SK-N-DZ (cell line): ENCODE data around the gene RAD23A.
A peak's percentile ranks its signal among the peaks of the same experiment; 100 is the strongest.
"Not testable (repeated sequence)": the region's sequence is repeated elsewhere in the genome, so short reads cannot be mapped to it uniquely, and the experiment has no call there.

Experiments
- DNase-seq: peaks from one replicate; pipeline ENCODE4 v3.0.0-alpha.2; 2015; ENCODE audit warnings: low spot score

RAD23A gene

DNA sequence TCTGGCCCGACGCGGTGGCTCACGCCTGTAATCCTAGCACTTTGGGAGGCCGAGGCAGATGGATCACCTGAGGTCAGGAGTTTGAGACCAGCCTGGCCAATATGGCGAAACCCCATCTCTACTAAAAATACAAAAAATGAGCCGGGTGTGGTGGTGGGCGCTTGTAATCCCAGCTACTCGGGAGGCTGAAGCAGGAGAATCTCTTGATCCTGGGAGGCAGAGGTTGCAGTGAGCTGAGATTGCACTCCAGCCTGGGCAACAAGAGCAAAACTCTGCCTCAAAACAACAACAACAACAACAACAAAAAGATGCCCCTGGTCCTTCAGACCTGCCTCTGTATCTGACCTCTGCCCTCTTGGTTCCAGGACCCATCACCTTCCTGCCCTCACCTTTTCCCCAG is 9.9 kb downstream of the RAD23A start:
- not testable (repeated sequence) for DNase-seq

DNA sequence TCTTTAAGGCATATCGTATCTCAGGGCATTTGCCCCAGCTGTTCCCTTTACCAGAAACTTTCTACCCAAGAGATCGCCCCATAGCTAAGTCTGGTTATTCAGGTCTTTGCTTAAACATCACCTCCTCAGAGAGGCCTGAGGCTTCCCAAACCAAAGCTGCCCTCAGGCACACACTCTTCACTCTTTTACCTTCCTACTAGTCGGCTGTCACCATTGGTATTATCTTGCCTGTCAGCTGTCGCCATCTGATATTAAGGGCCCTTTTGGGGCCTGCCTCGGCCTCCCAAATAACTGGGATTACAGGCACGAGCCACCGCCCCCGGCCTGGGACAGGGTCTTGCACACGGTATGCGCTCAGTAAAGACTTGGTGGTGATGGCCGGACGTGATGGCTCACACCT is 10.3 kb downstream of the RAD23A start:
- DNase-seq = no peak

DNA sequence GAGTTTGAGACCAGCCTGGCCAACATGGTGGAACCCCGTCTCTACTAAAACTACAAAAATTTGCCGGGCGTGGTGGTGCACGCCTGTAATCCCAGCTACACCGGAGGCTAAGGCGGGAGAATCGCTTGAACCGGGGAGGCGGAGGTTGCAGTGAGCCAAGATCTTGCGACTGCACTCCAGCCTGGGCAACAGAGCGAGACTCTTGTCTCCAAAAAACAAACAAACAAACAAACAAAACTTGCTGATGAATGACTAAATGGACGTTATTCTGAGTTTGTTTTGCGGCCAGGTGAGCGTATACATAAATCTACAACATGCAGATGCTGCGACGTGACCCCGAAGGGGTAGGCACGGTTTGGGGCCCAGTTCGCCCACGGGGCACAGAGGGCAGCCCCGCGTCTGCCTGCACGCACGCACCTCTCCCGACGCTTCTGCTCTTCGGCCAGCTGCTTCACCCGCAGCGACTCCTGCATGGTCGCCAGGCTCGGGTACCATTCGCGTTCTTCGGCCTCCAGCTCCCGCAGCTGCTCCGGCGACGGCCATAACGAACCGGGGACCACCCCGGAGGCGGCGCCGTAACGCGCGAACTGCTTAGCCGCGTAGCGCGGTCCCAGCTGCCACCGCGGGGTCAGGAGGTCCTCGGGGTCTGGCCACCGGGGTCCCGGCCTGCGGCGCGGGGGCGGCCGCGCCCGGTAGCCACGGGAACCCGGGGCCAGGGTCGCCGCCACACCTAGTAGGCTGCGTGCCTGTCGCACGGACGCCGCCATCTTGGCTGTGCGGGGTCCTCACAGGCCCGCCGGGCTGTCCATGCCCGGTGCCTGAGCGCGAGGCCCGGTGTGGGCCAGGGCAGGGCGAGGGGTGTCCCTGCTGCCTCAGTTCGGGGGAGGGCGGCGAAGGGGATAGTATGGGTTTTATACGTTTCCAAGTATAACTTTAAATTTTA is 11.1 kb downstream of the RAD23A start, which contains the start of gene GADD45GIP1:
Gene GADD45GIP1, minus strand, starts transcription at position 778 of the 943 bp plus-strand sequence. Its CDS starts 11 bp downstream, at position 767.
- peak; percentile 82 for DNase-seq

DNA sequence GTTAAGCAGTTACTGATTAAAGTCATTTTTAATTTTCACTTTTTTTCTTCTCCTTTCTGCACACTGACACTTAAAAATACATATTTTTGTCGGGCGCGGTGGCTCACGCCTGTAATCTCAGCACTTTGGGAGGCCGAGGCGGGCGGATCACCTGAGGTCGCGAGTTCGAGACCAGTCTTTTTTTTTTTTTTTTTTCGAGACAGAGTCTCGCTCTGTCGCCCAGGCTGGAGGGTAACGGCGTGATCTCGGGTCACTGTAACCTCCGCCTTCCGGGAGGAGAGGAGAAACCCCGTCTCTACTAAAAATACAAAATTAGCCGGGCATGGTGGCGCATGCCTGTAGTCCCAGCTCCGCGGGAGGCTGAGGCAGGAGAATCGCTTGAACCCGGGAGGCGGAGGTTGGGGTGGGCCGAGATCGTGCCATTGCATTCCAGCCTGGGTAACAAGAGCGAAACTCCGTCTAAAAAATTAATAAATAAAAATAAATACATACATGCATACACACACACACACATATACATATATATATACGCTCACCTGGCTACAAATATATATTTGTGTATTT is 11.8 kb downstream of the RAD23A start:
- not testable (repeated sequence) for DNase-seq

GRCh38 chr19:12959481-12959880 is 13.8 kb downstream of the RAD23A start:
- DNase-seq = no peak

DNA sequence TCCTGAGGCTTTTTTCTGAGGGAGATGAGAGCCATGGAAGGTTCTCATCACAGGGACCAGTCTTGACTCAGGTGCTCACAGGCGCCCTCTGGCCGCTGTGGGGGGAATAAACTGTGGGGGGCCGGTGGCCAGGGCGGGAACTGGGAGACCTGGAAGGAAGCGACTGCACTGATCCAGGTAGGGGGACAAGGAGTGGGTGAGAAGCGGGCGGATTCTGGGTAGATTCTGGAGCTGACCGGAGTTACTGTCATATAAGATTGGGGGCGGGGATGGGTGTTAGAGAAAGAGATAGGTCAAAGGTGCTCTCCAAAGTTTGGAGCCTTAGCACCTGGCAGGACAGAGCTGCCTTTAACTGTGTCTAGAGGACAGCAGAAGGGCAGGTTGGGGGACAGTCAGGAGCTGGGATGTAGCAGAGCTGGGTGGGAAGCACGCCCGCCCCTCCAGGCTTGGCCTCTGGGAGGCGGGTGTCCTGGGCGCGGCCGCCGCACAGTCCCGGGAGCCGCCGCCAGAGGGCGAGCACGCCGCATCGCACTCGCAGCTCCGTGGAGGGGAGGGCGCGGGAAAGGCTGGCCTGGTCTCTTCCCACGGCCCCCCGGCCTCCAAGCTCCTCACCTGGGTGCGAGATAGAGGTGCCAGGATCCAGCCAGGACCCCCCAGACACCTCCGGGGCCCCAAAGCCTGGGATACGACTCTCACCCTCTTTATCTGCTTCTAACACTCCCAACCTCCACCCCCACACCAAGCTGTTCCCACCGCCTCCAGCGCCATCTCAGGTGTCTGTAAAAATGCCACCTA is 19.6 kb downstream of the RAD23A start:
- peak; percentile 79 for DNase-seq

GRCh38 chr19:12965812-12966135 is 20.1 kb downstream of the RAD23A start:
- DNase-seq = no peak

DNA sequence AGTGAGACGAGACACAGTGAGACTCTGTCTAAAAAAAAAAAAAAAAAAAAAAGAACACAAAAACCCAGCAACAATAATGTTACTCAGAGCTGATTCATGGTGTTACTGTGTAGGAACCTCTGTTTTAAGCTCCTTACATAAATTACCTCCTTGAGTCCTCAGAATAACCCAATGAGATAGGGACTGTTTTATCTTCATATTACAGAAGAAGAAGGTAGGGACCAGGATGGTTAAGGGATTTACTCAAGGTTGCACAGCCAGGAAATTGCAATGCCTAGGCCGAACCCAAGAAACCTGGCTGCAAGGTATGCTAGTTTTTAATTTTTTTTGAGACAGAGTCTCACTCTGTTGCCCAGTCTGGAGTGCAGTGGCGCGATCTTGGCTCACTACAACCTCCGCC is 22.2 kb downstream of the RAD23A start:
- no peak for DNase-seq

- DNase-seq = no peak
These were observed 23.8 kb downstream of the RAD23A start, which contains the start of gene DAND5 for GRCh38 chr19:12969292-12969988. Gene DAND5, plus strand, starts transcription at chr19:12969576. Its CDS starts 85 bp downstream, at chr19:12969661.

DNA sequence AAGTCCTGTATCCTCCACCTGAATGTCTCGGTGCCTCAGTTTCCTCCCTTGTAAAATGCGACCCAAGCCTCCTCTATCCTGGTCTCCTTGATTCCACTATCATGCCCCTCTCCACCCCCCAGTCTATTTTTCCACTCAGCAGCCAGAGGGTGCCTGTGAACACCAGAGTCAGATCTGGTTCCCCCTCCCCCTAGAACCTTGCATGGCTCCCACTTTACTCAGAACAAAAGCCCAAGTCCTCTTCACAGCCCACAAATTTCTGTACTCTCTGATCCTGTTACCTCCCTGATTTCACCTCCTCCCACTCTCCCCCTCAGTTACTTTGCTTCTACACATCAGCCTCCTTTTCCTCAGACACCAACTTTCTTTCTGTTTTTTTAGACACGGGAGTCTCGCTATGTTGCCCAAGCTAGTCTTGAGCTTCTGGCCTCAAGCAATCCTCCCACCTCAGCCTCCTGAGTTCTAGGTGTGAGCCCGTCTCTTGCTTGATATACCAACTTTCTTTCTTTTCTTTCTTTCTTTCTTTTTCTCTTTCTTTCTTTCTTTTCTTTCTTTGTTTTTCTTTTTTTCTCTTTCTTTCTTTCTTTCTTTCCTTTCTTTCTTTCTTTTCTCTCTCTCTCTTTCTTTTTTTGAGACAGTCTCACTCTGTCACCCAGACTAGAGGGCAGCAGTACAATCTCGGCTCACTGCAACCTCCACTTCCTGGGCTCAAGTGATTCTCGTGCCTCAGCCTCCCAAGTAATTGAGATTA is 24.6 kb downstream of the RAD23A start:
- no peak for DNase-seq

DNA sequence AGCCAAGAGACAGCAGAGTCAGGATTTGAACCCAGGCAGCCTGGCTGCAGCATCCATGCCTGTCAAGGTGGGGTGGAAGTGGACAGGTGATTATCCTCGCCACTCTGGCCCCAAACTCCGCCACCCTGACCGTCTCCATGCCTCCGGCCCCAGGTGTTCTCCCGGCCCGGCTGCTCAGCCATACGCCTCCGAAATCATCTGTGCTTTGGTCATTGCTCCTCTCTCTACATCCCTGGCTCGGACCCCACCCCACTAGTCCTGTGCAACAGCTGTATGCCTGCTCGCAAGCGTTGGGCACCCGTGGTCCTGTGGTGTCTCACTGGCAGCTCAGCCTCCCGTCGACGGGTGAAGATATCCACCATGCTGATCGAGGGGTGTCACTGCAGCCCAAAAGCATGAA is 27.6 kb downstream of the RAD23A start:
- DNase-seq = no peak

- no peak for DNase-seq
These were observed 28.9 kb downstream of the RAD23A start for GRCh38 chr19:12974301-12975220.

GRCh38 chr19:12975221-12975741 is 29.6 kb downstream of the RAD23A start:
- DNase-seq = no peak

- DNase-seq = not testable (repeated sequence)
These were observed 30.4 kb downstream of the RAD23A start for GRCh38 chr19:12976109-12976508.

DNA sequence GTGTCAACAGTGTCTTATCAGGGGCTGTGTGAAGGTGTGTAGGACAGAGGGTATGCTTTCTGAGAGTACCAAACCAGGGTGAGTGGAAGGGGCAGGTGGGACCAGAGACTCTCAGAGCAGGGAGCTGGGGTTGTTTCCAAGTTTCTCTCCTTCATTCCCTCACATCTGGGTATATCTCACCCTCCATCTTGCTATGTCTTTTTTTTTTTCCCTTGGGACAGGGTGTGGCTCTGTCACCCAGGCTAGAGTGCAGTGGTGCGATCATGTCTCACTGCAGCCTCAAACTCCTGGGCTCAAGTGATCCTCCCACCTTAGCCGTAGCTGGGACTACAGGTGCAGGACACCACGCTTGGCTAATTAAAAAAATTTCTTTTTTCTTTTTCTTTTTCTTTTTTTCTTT is 34.3 kb downstream of the RAD23A start:
- DNase-seq = no peak

- DNase-seq = no peak
These were observed 37.0 kb downstream of the RAD23A start for GRCh38 chr19:12982648-12983047.

DNA sequence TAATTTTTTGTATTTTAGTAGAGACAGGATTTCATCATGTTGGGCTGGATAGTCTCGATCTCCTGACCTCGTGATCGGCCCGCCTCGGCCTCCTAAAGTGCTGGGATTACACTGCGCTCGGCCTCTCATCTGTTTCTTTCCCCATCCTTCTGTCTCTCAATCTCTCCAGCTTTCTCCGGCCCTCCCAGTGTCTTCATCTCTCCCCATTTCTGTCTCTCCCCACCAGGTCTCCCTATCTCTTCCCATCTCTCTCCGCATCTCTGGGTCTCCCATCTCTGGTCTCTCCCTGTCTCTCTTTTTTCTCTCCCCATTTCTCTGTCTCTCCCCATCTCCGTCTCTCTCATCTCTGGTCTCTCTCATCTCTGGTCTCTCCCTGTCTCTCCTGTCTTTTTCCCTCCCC is 37.4 kb downstream of the RAD23A start:
- DNase-seq = no peak

DNA sequence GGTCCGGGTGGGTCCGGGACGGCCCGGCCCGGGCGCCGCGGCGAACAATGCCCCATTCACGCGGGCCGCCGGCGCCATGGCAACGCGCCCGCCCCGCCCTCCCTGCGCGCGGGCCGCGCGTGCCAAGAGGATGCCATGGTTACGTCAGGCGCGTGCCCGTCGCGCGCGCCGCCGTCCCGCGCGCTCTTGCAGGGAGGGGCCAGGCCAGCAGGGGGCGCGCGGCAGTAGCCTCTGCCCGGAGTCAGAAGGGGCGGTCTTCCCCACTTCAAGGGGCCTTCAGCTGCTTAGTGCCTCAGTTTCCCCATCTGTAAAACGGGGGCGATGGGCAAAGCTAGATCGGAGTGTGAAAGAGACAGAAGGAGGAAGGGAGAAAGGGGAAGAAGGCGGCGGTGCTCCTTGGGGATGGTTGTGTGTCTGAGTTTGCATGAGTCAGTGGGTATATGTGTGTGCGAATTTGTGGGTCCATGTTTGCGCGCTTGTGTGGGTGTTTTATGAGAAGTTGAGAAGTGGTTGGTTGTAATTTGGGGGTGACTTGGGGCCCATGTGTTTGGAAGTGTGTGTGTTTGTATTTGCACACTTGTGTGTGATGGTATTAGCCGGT is 38.0 kb downstream of the RAD23A start:
- DNase-seq = peak; percentile 41

DNA sequence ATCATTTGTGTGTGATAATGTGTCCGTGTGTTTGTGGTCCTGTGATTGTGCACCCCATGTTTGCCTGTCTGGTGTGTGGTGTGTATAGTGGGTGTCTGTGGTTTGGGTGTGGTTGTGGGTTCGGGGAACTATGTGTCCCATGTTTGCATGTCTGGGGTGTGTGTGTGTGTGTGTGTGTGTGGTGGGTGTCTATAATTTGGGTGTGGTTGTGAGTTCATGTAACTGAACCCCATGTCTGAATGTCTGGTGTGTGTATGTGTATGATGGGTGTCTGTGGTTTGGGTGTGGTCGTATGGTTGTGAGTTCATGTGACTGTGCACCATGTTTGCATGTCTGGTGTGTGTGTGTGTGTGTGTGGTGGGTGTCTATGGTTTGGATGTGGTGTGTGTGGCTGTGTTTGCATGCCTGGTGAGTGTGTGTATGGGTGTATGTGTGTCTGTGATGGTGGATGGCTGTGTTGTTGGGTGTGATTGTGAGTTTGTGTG is 38.5 kb downstream of the RAD23A start:
- no peak for DNase-seq
